Activated T-cell treated with anti-CD3 and anti-CD28 coated beads, Interleukin-2, amount 50 U/mL, for 1 hour (primary cell): ENCODE measurements around the gene MKRN1.
"Not testable (repeated sequence)": the region's sequence is repeated elsewhere in the genome, so short reads cannot be mapped to it uniquely, and the experiment has no call there.

ENCODE experiments used
- DNase-seq: peaks from one replicate; pipeline ENCODE4 v3.0.0-alpha.2; 2020

MKRN1 gene

GRCh38 chr7:140484479-140484878 is 5.2 kb upstream of the MKRN1 start:
- no peak for DNase-seq

- DNase-seq, result no peak
Observed at GRCh38 chr7:140479739-140480084, 407 bp upstream of the MKRN1 start.

- DNase-seq, result no peak
Observed at GRCh38 chr7:140478246-140479061, 851 bp downstream of the MKRN1 start.

- no peak for DNase-seq
Observed at GRCh38 chr7:140476698-140477261, 2.5 kb downstream of the MKRN1 start.

- no peak for DNase-seq
Observed at GRCh38 chr7:140475747-140476333, 3.5 kb downstream of the MKRN1 start.

GRCh38 chr7:140463111-140463510 is 16.2 kb downstream of the MKRN1 start:
- DNase-seq, result no peak

- no peak for DNase-seq
Observed at GRCh38 chr7:140458916-140459315, 20.4 kb downstream of the MKRN1 start.

- no peak for DNase-seq
Observed at GRCh38 chr7:140458201-140458600, 21.1 kb downstream of the MKRN1 start.

GRCh38 chr7:140456551-140457051 is 22.7 kb downstream of the MKRN1 start:
- no peak for DNase-seq

- DNase-seq, result no peak
Observed at GRCh38 chr7:140455743-140456142, 23.6 kb downstream of the MKRN1 start.

GRCh38 chr7:140454657-140455015 is 24.7 kb downstream of the MKRN1 start:
- DNase-seq, result no peak

- not testable (repeated sequence) for DNase-seq
Observed at GRCh38 chr7:140453785-140454656, 25.3 kb downstream of the MKRN1 start.

- DNase-seq, result no peak
Observed at GRCh38 chr7:140453273-140453672, 26.0 kb downstream of the MKRN1 start.

GRCh38 chr7:140451716-140452115 is 27.6 kb downstream of the MKRN1 start:
- no peak for DNase-seq

GRCh38 chr7:140448781-140449480 is 30.4 kb downstream of the MKRN1 start:
- no peak for DNase-seq

- DNase-seq, result no peak
Observed at GRCh38 chr7:140447841-140448240, 31.5 kb downstream of the MKRN1 start.

GRCh38 chr7:140446467-140446866 is 32.8 kb downstream of the MKRN1 start:
- no peak for DNase-seq

- DNase-seq, result no peak
Observed at GRCh38 chr7:140441519-140441918, 37.8 kb downstream of the MKRN1 start.

GRCh38 chr7:140440593-140440992 is 38.7 kb downstream of the MKRN1 start:
- no peak for DNase-seq

GRCh38 chr7:140439359-140439758 is 39.9 kb downstream of the MKRN1 start:
- no peak for DNase-seq

GRCh38 chr7:140435252-140435895 is 43.9 kb downstream of the MKRN1 start:
- DNase-seq, result no peak

GRCh38 chr7:140433396-140433795 is 45.9 kb downstream of the MKRN1 start:
- DNase-seq, result no peak
